Measurements from ENCODE around the gene TRERF1.

Gene TRERF1

GRCh38 chr6:42493914-42494539 is 42.3 kb upstream of the TRERF1 start:
- Histone ChIP-seq H3K4me3 (ENCODE audit: low read depth, low read length) (no peak overlapping the region), H3K4me1 (ENCODE audit: control insufficient read depth, insufficient read depth, low read length) (no peaks in the 10 kb centered on the region), H3K36me3 (ENCODE audit: control insufficient read depth in 2 of 2, insufficient read depth in 1 of 2, low read length in 2 of 2) (no peaks in the 10 kb centered on the region), H3K9me3 (ENCODE audit: control insufficient read depth, insufficient read depth, low read depth, low read length) (no peaks in the 10 kb centered on the region), H3K27ac (ENCODE audit: extremely low read depth, low read depth, low read length) (no peak overlapping the region)
- ChIA-PET POLR2A (interaction anchor here (0.6 kb wide), 1 partner anchor 53 kb away, joined by 3 read pairs; no protein-coding TSS in a partner anchor), CTCF (interaction anchor here (0.8 to 1.4 kb wide), 2 partner anchors 39 to 54 kb away, joined by 3 to 5 read pairs; no protein-coding TSS in a partner anchor)
- no peak for TF ChIP-seq ZNF16 (tag by site-specific recombination; IDR thresholded peaks at IDR 0.05; ENCODE audit: low read depth)
- no peak for TF ChIP-seq KLF1 (tag by site-specific recombination; IDR thresholded peaks at IDR 0.05)
- 0 out of 2 replicates have a peak, but pooled peaks have one; percentile 21 for TF ChIP-seq ZNF362 (tag by site-specific recombination; IDR thresholded peaks at IDR 0.05)
- TF ChIP-seq ZNF157 (tag by site-specific recombination; IDR thresholded peaks at IDR 0.05) = no peak
- TF ChIP-seq ZNF513 (tag by site-specific recombination; IDR thresholded peaks at IDR 0.05) = no peak
- no peak for TF ChIP-seq ZNF747 (tag by site-specific recombination; IDR thresholded peaks at IDR 0.05)

- no peak overlapping the region for H3K27ac ChIP-seq (ENCODE audit: extremely low read depth, low read depth, low read length)
- no peaks in the 10 kb centered on the region for H3K4me1 ChIP-seq (ENCODE audit: control insufficient read depth, insufficient read depth, low read length)
- H3K4me3 ChIP-seq (ENCODE audit: low read depth, low read length) = no peak overlapping the region
- H3K36me3 ChIP-seq (ENCODE audit: control insufficient read depth in 2 of 2, insufficient read depth in 1 of 2, low read length in 2 of 2) = no peaks in the 10 kb centered on the region
- TF ChIP-seq ZNF501 (tag by site-specific recombination; IDR thresholded peaks at IDR 0.05) (no peak), ZNF768 (tag by site-specific recombination; IDR thresholded peaks at IDR 0.05) (no peak), ZNF426 (tag by site-specific recombination; IDR thresholded peaks at IDR 0.05) (no peak), ZNF624 (tag by site-specific recombination; IDR thresholded peaks at IDR 0.05) (no peak), ZNF404 (tag by site-specific recombination; IDR thresholded peaks at IDR 0.05) (no peak), ZFP37 (tag by site-specific recombination; IDR thresholded peaks at IDR 0.05) (no peak), ZNF423 (tag by site-specific recombination; IDR thresholded peaks at IDR 0.05) (no peak), ELK4 (IDR thresholded peaks at IDR 0.05; ENCODE audit: borderline replicate concordance, low read depth, low read length) (no peak), PRDM4 (tag by site-specific recombination; IDR thresholded peaks at IDR 0.05) (no peak), ZNF544 (tag by site-specific recombination; IDR thresholded peaks at IDR 0.05) (no peak), ZBTB48 (tag by site-specific recombination; IDR thresholded peaks at IDR 0.05) (no peak), ZNF791 (tag by site-specific recombination; IDR thresholded peaks at IDR 0.05) (no peak)
- no peaks in the 10 kb centered on the region for H3K9me3 ChIP-seq (ENCODE audit: control insufficient read depth, insufficient read depth, low read depth, low read length)
- POLR2A ChIA-PET = interaction anchor here (0.6 kb wide), 1 partner anchor 294 kb away, joined by 4 read pairs; the partner anchor contains the start of gene BICRAL
- CTCF ChIA-PET = no interaction called here
These were observed 36.4 kb upstream of the TRERF1 start for GRCh38 chr6:42488129-42488528.
